HepG2 (cell line): ENCODE results near the gene ZCCHC8. TPM values are rescaled to one million over a fixed set of nuclear protein-coding genes. Genes with fewer than 3 reads are reported as not detected.
A peak's percentile ranks its signal among the peaks of the same experiment; 100 is the strongest.

ENCODE experiments used
- AFF4 ChIP-seq: sonication (generic); formaldehyde crosslinking; IDR thresholded peaks from 2 replicates; pipeline ENCODE4 v1.4.0; 2020; ENCODE audit warnings: missing genetic modification reagents
- ATM ChIP-seq: fragments of 450-650 bp; IDR thresholded peaks from 2 replicates; pipeline ENCODE4 v1.7.1; 2017; ENCODE audit warnings: mild to moderate bottlenecking, borderline replicate concordance
- HOXD1 ChIP-seq: sonication (generic); formaldehyde crosslinking; IDR thresholded peaks from 2 replicates; pipeline ENCODE4 v1.5.0; 2020; ENCODE audit warnings: missing genetic modification reagents
- KLF9 ChIP-seq: IDR thresholded peaks from 2 replicates; pipeline ENCODE4 v1.6.1; 2016; ENCODE audit warnings: low read depth
- MED8 ChIP-seq: sonication (generic); formaldehyde crosslinking; IDR thresholded peaks from 2 replicates; pipeline ENCODE4 v1.8.1; 2023; ENCODE audit warnings: mild to moderate bottlenecking, missing genetic modification reagents; ENCODE audit not compliant: insufficient replicate concordance
- RAD51 ChIP-seq: fragments of 450-650 bp; IDR thresholded peaks from 2 replicates; pipeline ENCODE4 v1.6.1; 2016; ENCODE audit warnings: borderline replicate concordance
- SCMH1 ChIP-seq: sonication (generic); formaldehyde crosslinking; IDR thresholded peaks from 2 replicates; pipeline ENCODE4 v1.9.0; 2021; ENCODE audit warnings: missing genetic modification reagents, mild to moderate bottlenecking, borderline replicate concordance
- SNAPC5 ChIP-seq: sonication (generic); formaldehyde crosslinking; IDR thresholded peaks from 2 replicates; pipeline ENCODE4 v1.8.1; 2023; ENCODE audit warnings: mild to moderate bottlenecking, missing genetic modification reagents, borderline replicate concordance
- STAT6 ChIP-seq: sonication (generic); formaldehyde crosslinking; IDR thresholded peaks from 2 replicates; pipeline ENCODE4 v1.4.0; 2020; ENCODE audit warnings: missing genetic modification reagents, mild to moderate bottlenecking, borderline replicate concordance
- TBP ChIP-seq: sonication (generic); formaldehyde crosslinking; IDR thresholded peaks from 2 replicates; pipeline ENCODE4 v1.5.0; 2020; ENCODE audit warnings: missing genetic modification reagents
- ZKSCAN5 ChIP-seq: sonication (generic); formaldehyde crosslinking; IDR thresholded peaks from 2 replicates; pipeline ENCODE4 v1.5.1; 2020; ENCODE audit warnings: mild to moderate bottlenecking, missing genetic modification reagents
- ZNF256 ChIP-seq: sonication (generic); formaldehyde crosslinking; conservative IDR thresholded peaks from 2 replicates; pipeline ENCODE4 v1.4.0; 2020; ENCODE audit warnings: missing genetic modification reagents
- ZNF570 ChIP-seq: sonication (generic); formaldehyde crosslinking; IDR thresholded peaks from 2 replicates; pipeline ENCODE4 v1.4.0; 2020; ENCODE audit warnings: mild to moderate bottlenecking, missing genetic modification reagents, borderline replicate concordance
- polyA plus RNA-seq, 8 experiments: library from polyadenylated mRNA; depleted of rRNA in 3 of 8; stranded (reverse) in 7 of 8; unstranded in 1 of 8; fragments of >200 nt; fragmentation: Illumina TruSeq in 4 of 8; extraction: Trizol in 4 of 8; gene quantifications; 2 replicates each; pipeline versions ENCODE4 v1.2.1 to v1.2.3, GENCODE V29; 2011 to 2016; ENCODE audit warnings: low read depth in 4 of 8, missing spikeins in 1 of 8, mixed read lengths in 1 of 8; ENCODE audit not compliant: insufficient read depth in 1 of 8
- total RNA-seq, 5 experiments: library from RNA; depleted of rRNA; stranded (reverse); fragments of >200 nt; fragmentation: Illumina TruSeq; extraction: Trizol; gene quantifications; 2 replicates each; pipeline ENCODE4 v1.2.3, GENCODE V29; 2016; ENCODE audit warnings: low read depth in 1 of 5
- TF ChIP-seq, protein P1 (sequence below): sonication (generic); formaldehyde crosslinking; IDR thresholded peaks from 2 replicates; pipeline ENCODE4 v1.5.0; 2020; ENCODE audit warnings: mild to moderate bottlenecking, missing genetic modification reagents
- TF ChIP-seq, protein P2 (sequence below): sonication (generic); formaldehyde crosslinking; IDR thresholded peaks from 2 replicates; pipeline ENCODE4 v1.4.0; 2020; ENCODE audit warnings: missing genetic modification reagents, borderline replicate concordance

Gene ZCCHC8
- total and polyA plus RNA-seq, 2 of the 13 experiments (the other 11 are each of a cell fraction or from before 2014, with no cell fraction given) = 18.6 to 20.9 TPM

DNA sequence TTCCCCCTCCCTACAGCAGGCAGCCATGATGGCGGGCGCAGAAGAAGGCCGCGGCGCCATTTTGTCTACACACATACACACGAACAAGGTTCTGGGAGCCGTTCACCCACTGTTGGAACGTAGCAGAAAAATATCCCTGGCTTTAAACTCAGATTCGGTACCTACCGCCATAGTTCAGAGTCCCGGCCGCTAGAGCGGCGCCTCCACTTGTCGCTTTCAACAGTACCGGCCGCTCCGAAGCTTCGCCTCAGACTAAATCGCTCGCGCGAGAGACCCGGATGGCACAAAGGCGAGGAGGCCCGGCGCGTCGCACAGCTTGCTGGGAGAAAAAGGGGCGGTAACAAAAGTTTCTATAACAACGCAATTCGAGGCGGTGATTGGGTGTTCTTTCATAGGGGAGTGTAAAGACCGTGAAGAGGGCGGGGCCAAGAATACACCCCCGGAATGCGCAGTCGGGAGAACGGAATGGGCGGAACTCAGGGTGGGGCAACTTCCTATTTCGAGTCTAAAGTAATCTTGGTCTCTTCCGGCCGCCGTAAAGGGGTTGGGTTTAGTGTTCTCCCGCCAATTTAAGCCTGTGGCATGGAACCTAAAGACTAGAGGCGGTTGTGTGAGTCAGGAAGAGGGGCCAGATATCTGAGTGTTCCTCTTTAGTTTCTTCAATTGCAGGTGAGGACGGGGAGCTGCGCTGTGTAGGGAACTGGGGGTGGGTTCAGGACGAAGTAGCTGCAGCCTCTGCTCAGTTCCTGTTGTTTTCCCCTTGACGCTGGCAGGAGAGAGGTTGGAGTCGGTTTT, 26.1 kb upstream of the ZCCHC8 start, which contains the start of the genes KNTC1 and RSRC2 (continued):
- TF ChIP-seq, protein P1, sequence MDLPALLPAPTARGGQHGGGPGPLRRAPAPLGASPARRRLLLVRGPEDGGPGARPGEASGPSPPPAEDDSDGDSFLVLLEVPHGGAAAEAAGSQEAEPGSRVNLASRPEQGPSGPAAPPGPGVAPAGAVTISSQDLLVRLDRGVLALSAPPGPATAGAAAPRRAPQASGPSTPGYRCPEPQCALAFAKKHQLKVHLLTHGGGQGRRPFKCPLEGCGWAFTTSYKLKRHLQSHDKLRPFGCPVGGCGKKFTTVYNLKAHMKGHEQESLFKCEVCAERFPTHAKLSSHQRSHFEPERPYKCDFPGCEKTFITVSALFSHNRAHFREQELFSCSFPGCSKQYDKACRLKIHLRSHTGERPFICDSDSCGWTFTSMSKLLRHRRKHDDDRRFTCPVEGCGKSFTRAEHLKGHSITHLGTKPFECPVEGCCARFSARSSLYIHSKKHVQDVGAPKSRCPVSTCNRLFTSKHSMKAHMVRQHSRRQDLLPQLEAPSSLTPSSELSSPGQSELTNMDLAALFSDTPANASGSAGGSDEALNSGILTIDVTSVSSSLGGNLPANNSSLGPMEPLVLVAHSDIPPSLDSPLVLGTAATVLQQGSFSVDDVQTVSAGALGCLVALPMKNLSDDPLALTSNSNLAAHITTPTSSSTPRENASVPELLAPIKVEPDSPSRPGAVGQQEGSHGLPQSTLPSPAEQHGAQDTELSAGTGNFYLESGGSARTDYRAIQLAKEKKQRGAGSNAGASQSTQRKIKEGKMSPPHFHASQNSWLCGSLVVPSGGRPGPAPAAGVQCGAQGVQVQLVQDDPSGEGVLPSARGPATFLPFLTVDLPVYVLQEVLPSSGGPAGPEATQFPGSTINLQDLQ (CRISPR knock-in tag) = no peak
- TF ChIP-seq ZNF256 = no peak
- TF ChIP-seq SCMH1 (CRISPR knock-in tag) = no peak
- no peak for TF ChIP-seq SNAPC5 (CRISPR knock-in tag)
- TF ChIP-seq RAD51 = no peak
- TF ChIP-seq, protein P2, sequence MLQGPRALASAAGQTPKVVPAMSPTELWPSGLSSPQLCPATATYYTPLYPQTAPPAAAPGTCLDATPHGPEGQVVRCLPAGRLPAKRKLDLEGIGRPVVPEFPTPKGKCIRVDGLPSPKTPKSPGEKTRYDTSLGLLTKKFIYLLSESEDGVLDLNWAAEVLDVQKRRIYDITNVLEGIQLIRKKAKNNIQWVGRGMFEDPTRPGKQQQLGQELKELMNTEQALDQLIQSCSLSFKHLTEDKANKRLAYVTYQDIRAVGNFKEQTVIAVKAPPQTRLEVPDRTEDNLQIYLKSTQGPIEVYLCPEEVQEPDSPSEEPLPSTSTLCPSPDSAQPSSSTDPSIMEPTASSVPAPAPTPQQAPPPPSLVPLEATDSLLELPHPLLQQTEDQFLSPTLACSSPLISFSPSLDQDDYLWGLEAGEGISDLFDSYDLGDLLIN (CRISPR knock-in tag) = no peak; the same call in 1 of the 2 replicates
- peak; percentile 76; the same call in 1 of the 2 replicates for TF ChIP-seq STAT6 (CRISPR knock-in tag)
- TF ChIP-seq AFF4 (CRISPR knock-in tag) = no peak
- TF ChIP-seq ATM = no peak
- no peak for TF ChIP-seq ZKSCAN5
- TF ChIP-seq ZNF570 (CRISPR knock-in tag) = no peak
- no peak for TF ChIP-seq MED8
- TF ChIP-seq HOXD1 (CRISPR knock-in tag) = no peak
- TF ChIP-seq TBP (CRISPR knock-in tag) = no peak
- 0 out of 2 replicates have a peak, but pooled peaks have one; percentile 46 for TF ChIP-seq KLF9 (CRISPR knock-in tag)
